ENCODE results near the gene ACOX2. TPM values are rescaled to one million over a fixed set of nuclear protein-coding genes. Genes with fewer than 3 reads are reported as not detected.

Gene ACOX2
- total RNA-seq, 4 donors from 2014 or later: 18.3 to 28.9 (median 20.2) TPM

GRCh38 chr3:58490860-58491501 lies 46.0 kb downstream of the ACOX2 start:
- 80% methylated on average over 18 of the region's 19 CpGs for WGBS
- DNase-seq (ENCODE audit: extremely low spot score): no peak

DNA sequence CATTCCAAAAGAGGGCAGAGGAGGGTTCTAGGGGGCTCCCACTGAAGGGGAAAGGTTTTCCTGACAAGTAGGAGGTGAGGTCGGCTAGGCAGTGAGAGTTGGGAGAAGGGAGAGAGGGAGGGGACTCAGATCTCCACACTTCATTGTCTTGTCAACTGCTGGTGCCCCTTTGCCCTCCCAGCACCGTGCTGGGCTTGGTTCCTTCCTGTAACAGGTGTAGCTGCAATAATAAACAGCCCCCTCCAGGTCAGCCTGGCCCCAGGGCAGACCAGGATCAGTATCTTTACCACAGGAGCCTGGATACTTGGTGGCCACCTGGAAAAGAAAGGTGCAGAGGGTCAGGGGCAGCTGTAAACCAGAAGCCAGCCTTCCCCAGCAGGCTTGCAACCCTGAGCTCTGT lies 48.0 kb downstream of the ACOX2 start:
- Histone ChIP-seq H3K9me3 (no peaks in the 10 kb centered on the region), H3K4me1 (peaks cover 18 to 39% (median 34%) of the 10 kb centered on the region in 4 donors), H3K4me3 (no peak overlapping the region), H3K27ac (replicated peaks in 1 of 4) (no peak overlapping the region), H3K27me3 (no peaks in the 10 kb centered on the region), H3K36me3 (no peaks in the 10 kb centered on the region)
- TF ChIP-seq POLR2A (IDR thresholded peaks at IDR 0.05; ENCODE audit: low read depth): no peak
- TF ChIP-seq EP300 (IDR thresholded peaks at IDR 0.05): no peak
- TF ChIP-seq CTCF (IDR thresholded peaks at IDR 0.05): no peak
- intact Hi-C loops (cut with DNase I): no loop called here
- no peak for DNase-seq (ENCODE audit: extremely low spot score)
- WGBS: 42% methylated on average over 2 of the region's 2 CpGs

More at GRCh38 chr3:58490860-58491501, 46.0 kb downstream of the ACOX2 start:
- Histone ChIP-seq H3K9me3 (no peaks in the 10 kb centered on the region), H3K4me1 (peaks cover 33 to 59% (median 54%) of the 10 kb centered on the region in 4 donors), H3K4me3 (peak overlapping the region; percentile 80 to 92 (median 88)), H3K27me3 (no peaks in the 10 kb centered on the region), H3K36me3 (no peaks in the 10 kb centered on the region), H3K27ac (replicated peaks in 1 of 4) (peak overlapping the region; percentile 83 to 92 (median 88))
- intact Hi-C loops (cut with DNase I): loop anchor here (2.0 to 5.0 kb wide), 3 partner anchors 41 to 159 kb away; partner anchors contain the start of genes PDHB and PXK
- TF ChIP-seq EP300 (IDR thresholded peaks at IDR 0.05) (no peak), POLR2A (IDR thresholded peaks at IDR 0.05; ENCODE audit: low read depth) (no peak), CTCF (IDR thresholded peaks at IDR 0.05) (no peak), POLR2AphosphoS5 (IDR thresholded peaks at IDR 0.05) (no peak)

DNA sequence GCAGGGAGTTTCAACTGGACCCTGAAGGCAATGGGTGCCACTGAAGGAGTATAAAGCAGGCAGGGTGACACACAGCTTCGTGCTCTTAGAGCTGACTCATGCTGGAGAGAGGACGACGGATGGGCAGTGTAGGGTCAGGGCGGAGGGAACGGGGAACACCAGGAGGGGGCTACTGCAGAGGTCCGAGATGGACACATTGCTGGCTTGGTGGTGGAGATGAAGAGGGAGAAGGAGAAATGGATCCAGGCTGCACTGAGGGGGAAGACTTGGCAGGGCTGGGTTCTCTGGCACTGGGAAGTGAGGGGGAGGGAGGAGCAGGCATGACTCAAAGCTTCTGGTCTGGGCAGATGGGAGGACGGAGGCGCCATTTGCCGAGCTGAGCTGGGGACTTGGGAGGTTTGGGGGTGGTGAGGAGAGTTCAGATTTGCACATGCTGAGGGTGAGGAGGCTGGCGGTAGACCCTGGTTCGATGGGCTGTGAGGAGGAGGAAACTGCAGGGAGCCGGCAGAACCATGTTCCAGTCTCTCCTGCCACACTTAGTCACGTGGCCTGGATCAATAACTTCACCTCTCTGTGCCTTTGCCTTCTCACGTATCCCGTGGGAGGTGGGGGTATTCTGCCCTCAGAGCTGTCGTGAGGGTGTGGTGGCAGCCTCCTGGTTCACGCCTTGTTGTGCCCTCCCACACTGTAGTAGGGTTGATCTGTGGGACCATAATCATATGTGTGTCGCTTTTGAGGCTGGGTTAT lies 49.7 kb downstream of the ACOX2 start:
- Histone ChIP-seq H3K9me3 (no peaks in the 10 kb centered on the region), H3K27ac (replicated peaks in 1 of 4) (no peak overlapping the region), H3K27me3 (no peaks in the 10 kb centered on the region), H3K4me3 (no peak overlapping the region), H3K36me3 (no peaks in the 10 kb centered on the region), H3K4me1 (peaks cover 11 to 26% (median 19%) of the 10 kb centered on the region in 4 donors)
- TF ChIP-seq POLR2A (IDR thresholded peaks at IDR 0.05; ENCODE audit: low read depth): no peak
- no peak for TF ChIP-seq CTCF (IDR thresholded peaks at IDR 0.05)
- TF ChIP-seq POLR2AphosphoS5 (IDR thresholded peaks at IDR 0.05): no peak
- no peak for TF ChIP-seq EP300 (IDR thresholded peaks at IDR 0.05)
- intact Hi-C loops (cut with DNase I): no loop called here
- WGBS: 63% methylated on average over 14 of the region's 18 CpGs
- no peak for DNase-seq (ENCODE audit: extremely low spot score)

DNA sequence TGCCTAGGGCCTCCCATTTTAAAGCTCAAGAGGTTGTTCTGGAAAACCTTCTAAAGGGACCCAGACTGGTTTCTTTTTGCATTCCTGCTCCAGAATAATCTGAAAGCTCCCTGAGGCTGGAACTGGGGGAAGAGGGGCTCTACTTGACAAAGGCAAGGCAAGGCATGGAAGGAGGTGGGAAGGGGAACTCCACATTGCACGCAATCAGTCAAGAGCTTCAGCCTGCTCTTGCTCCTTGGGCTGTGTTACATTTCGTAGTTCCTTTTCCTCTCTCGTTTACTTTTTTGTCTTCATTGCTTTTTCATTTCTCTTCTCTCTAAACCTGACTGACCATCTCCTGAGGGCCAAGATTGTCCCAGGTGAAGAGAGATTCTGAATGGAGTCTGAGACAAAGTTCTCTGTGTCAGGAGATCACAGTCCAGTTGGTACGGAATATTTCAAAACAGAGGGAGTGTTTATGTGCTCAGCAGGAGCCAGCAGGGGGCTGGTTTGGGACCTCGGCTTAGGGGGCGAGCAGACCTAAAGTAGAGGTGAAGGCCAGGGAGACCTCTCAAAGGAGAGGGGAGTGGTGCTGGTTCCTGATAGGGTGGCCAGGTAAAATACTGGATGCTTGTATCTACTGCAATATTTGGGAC lies 51.1 kb downstream of the ACOX2 start:
- Histone ChIP-seq H3K4me1 (peaks cover 7 to 19% (median 12%) of the 10 kb centered on the region in 4 donors), H3K27ac (replicated peaks in 1 of 4) (no peak overlapping the region), H3K9me3 (no peaks in the 10 kb centered on the region), H3K4me3 (no peak overlapping the region), H3K27me3 (no peaks in the 10 kb centered on the region), H3K36me3 (no peaks in the 10 kb centered on the region)
- intact Hi-C loops (cut with DNase I): no loop called here
- TF ChIP-seq POLR2A (IDR thresholded peaks at IDR 0.05; ENCODE audit: low read depth) (no peak), CTCF (IDR thresholded peaks at IDR 0.05) (no peak), POLR2AphosphoS5 (IDR thresholded peaks at IDR 0.05) (no peak), EP300 (IDR thresholded peaks at IDR 0.05) (no peak)
- DNase-seq (ENCODE audit: extremely low spot score): no peak
- 66% methylated on average over 6 of the region's 6 CpGs for WGBS

Data from esophagus muscularis mucosa (tissue), 4 donors.